ENCODE data around the gene MTG2. TPM values are rescaled to one million over a fixed set of nuclear protein-coding genes. Genes with fewer than 3 reads are reported as not detected.

Gene MTG2
- total RNA-seq, 1 donor from 2014 or later: 13.3 TPM

- H3K27ac ChIP-seq: no peak overlapping the region
- H3K4me3 ChIP-seq: no peak overlapping the region
These were observed 33.1 kb upstream of the MTG2 start for GRCh38 chr20:62149532-62150309.

GRCh38 chr20:62150310-62150575, 32.6 kb upstream of the MTG2 start:
- intact Hi-C loops (cut with DNase I): no loop called here
- TF ChIP-seq POLR2A (IDR thresholded peaks at IDR 0.05) (no peak), CTCF (IDR thresholded peaks at IDR 0.05) (no peak), POLR2AphosphoS5 (IDR thresholded peaks at IDR 0.05; ENCODE audit: insufficient read depth in 1 of 2, low read depth in 1 of 2) (no peak)
- Histone ChIP-seq H3K9me3 (no peaks in the 10 kb centered on the region), H3K4me3 (no peak overlapping the region), H3K27ac (no peak overlapping the region), H3K4me1 (peaks cover 54% of the 10 kb centered on the region), H3K27me3 (no peaks in the 10 kb centered on the region), H3K36me3 (no peaks in the 10 kb centered on the region)
- no peak for DNase-seq (ENCODE audit: extremely low spot score in 2 of 2)

More at GRCh38 chr20:62149532-62150309, 33.1 kb upstream of the MTG2 start:
- DNase-seq (ENCODE audit: extremely low spot score in 2 of 2): no peak
- Histone ChIP-seq H3K4me1 (peaks cover 59% of the 10 kb centered on the region), H3K27me3 (no peaks in the 10 kb centered on the region), H3K36me3 (no peaks in the 10 kb centered on the region), H3K9me3 (no peaks in the 10 kb centered on the region)
- intact Hi-C loops (cut with DNase I): loop anchor here (10.0 kb wide), 1 partner anchor 235 kb away; the partner anchor contains the start of gene RPS21
- peak in 1 of 2 donors; percentile 10 for TF ChIP-seq POLR2AphosphoS5 (IDR thresholded peaks at IDR 0.05; ENCODE audit: insufficient read depth in 1 of 2, low read depth in 1 of 2)
- no peak for TF ChIP-seq CTCF (IDR thresholded peaks at IDR 0.05)

- H3K27me3 ChIP-seq: no peaks in the 10 kb centered on the region
- TF ChIP-seq CTCF (IDR thresholded peaks at IDR 0.05) (no peak), POLR2A (IDR thresholded peaks at IDR 0.05) (no peak), POLR2AphosphoS5 (IDR thresholded peaks at IDR 0.05; ENCODE audit: insufficient read depth in 1 of 2, low read depth in 1 of 2) (no peak)
- H3K27ac ChIP-seq: no peak overlapping the region
- no peak for DNase-seq (ENCODE audit: extremely low spot score in 2 of 2)
- H3K4me1 ChIP-seq: peaks cover 50% of the 10 kb centered on the region
- intact Hi-C loops (cut with DNase I): no loop called here
- no peak overlapping the region for H3K4me3 ChIP-seq
- H3K36me3 ChIP-seq: no peaks in the 10 kb centered on the region
- no peaks in the 10 kb centered on the region for H3K9me3 ChIP-seq
These were observed 31.6 kb upstream of the MTG2 start for GRCh38 chr20:62151225-62151624.

- Histone ChIP-seq H3K27me3 (no peaks in the 10 kb centered on the region), H3K27ac (no peak overlapping the region), H3K36me3 (no peaks in the 10 kb centered on the region), H3K4me1 (peaks cover 53% of the 10 kb centered on the region), H3K9me3 (no peaks in the 10 kb centered on the region), H3K4me3 (no peak overlapping the region)
- no peak for DNase-seq (ENCODE audit: extremely low spot score in 2 of 2)
- TF ChIP-seq CTCF (IDR thresholded peaks at IDR 0.05): no peak
- no peak for TF ChIP-seq POLR2AphosphoS5 (IDR thresholded peaks at IDR 0.05; ENCODE audit: insufficient read depth in 1 of 2, low read depth in 1 of 2)
- no peak for TF ChIP-seq POLR2A (IDR thresholded peaks at IDR 0.05)
- intact Hi-C loops (cut with DNase I): no loop called here
These were observed 30.9 kb upstream of the MTG2 start for GRCh38 chr20:62151835-62152364.
